GM18507 (cell line): ENCODE data around the gene SPEM3.

ENCODE experiments used
- DNase-seq: peaks from one replicate; pipeline ENCODE4 v3.0.0; 2011; ENCODE audit warnings: low read depth; ENCODE audit not compliant: insufficient read length; ENCODE audit errors: extremely low spot score
- FAIRE-seq: peaks from 2 replicates; lab custom pipeline; 2011; peaks lifted over from hg19 to GRCh38; lab: Jason Lieb, UNC

The SPEM3 gene

DNA sequence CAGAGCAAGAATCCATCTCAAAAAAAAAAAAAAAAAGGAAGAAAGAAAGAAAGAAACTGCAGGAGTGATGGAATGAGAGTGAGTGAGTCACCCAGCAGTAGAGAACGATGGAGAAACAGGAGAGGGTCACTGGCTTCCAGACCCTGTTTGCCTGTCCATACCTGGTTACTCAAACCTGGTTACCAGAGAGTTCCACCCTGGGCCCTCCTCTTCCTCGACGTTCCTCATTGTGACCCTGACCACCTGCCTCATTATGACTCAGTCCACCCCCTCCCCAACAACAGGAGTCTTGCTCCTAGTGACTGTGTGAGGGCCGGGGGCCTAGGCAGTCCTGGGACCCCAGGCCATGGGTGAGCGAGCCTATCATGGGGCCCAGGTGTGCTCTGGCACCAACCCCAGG lies at the start of gene SPEM3:
SPEM3 (plus strand) TSS at position 301 of the 400 bp plus-strand sequence; CDS start at position 347, 46 bp downstream.
- no peak for FAIRE-seq

DNA sequence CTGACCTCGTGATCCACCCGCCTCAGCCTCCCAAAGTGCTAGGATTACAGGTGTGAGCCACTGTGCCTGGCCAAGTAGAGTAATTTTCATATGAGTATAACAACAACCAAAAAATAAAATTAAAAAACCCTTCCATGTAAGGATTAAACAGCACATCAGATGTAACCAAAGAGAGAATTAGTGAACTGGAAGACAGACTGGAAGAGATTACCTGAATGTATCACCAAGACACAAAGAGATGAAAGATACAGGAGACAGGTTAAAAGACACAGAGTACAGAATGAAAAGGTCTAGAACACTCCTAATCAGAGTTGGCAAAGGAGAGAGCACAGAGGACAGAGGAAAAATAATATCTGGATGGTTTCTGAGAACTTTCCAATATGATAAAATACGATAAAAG lies 49.5 kb upstream of the SPEM3 start:
- FAIRE-seq = no peak
- no peak for DNase-seq

More for the DNA sequence above, at the start of gene SPEM3:
- DNase-seq = no peak

DNA sequence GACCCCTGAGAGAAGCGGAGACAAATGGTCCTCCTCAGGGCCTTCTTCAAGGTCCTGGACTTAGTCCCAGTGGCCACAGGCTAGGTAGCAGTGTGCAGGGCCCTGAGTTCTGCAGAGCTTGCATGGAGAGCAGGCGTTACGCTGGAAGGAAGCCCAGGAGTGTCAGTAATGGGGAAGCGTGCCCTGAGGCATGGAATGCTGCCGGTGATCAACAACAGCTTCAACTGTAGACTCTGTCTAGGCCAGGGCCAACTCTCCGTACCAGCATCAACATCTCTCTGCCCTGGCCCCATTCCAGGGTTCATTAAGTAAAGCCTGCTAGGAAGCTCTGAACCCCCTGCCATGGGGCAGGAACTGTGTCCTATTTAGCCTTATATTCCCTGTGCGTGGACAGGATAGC lies 48.3 kb upstream of the SPEM3 start:
- DNase-seq = no peak
- FAIRE-seq = no peak

DNA sequence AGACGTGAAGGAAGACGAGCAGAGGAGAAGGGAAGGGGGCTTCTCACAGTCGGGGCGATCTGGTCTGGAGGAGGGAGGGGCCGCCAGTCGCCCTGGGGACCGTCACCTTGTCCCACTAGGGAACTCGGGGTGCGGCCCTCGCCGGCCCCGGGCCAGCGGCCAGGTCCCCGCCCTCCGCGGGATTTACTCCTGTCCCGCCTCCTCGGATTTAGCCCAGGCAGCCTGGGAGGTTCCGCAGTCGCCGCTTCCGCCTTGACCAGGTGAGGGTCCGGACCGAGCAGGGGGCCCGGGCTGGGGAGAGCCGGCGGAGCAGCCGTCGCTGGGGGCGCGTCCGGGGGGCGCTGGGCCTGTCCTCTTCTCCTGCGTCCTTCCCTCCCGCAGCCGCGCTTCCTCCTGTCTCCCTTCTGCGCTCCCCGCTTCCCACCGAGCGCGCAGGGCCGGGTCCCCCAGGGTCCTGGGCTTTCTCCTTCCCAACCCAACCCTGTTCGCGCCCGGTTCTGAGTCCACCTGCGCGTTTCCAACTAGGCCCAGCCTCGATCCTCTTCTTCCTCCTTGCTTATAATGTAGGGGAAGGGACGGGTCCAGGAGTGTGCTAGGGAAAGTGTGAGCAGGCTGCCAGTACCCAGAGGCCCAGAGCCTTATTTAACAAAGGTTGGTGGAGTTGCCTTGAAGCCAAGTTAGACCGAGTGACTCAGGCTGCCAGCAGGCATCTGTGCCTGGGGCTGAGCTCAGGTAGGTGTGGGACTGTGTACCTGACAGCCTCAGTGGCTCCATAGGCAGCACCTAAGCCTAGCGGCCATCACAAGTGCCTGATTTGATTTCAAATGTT lies 47.6 kb upstream of the SPEM3 start, which contains the start of gene TNK1:
TNK1 (plus strand) TSS at position 235 of the 829 bp plus-strand sequence. CDS start 1,838 bp downstream, outside the sequence.
- no peak for DNase-seq
- no peak for FAIRE-seq

DNA sequence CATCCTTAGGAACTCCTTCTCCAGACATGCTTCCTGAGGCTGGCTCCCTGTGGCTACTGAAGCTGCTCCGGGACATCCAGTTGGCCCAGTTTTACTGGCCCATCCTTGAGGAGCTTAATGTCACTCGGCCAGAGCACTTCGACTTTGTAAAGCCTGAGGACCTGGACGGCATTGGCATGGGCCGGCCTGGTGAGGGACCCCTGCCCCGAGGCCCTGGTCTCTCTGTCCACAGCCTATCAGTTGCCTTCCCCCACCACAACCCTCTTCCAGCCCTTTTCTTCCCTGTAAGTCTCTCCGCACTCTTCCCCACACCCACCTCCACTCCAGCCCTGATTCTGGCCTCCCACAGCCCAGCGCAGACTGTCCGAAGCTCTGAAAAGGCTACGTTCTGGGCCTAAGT lies 45.8 kb upstream of the SPEM3 start:
- no peak for FAIRE-seq
- DNase-seq = no peak

DNA sequence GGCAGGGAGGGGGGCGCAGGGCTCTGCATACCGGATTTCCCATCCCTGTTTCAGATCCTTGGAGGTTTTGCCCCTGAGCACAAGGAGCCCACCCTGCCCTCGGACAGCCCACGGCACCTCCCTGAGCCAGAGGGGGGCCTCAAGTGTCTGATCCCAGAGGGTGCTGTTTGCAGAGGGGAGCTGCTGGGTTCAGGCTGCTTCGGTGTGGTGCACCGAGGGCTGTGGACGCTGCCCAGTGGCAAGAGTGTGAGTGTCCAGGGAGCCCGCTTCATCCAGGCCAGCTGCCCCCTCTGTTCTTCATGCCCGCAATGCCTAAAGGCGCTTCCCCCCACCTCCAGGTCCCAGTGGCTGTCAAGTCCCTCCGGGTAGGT lies 45.3 kb upstream of the SPEM3 start:
- FAIRE-seq (no peak), DNase-seq (no peak)

DNA sequence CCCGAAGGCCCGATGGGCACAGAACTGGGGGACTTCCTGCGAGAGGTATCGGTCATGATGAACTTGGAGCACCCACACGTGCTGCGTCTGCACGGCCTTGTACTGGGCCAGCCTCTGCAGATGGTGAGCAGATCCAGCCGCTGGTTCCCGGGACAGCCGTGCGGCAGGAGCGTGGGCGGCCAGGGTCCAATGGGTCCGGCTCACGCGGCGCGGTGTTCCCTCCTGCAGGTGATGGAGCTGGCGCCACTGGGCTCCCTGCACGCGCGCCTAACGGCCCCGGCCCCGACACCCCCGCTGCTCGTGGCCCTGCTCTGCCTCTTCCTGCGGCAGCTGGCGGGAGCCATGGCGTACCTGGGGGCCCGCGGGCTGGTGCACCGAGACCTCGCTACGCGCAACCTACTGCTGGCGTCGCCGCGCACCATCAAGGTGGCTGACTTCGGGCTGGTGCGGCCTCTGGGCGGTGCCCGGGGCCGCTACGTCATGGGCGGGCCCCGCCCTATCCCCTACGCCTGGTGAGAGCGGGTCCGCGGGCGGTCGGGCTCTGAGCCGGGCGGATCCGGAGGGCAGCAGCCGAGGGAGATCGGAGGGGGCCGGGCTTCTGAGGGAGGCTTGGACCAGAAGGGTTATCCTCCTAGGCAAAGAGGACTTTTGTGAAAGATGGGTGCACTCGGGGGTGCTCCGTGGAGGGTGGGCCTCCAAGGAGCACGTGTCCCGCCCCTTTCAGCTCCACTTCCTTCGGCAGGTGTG lies 44.7 kb upstream of the SPEM3 start:
- DNase-seq = peak; percentile 82
- peak; percentile 77 for FAIRE-seq

DNA sequence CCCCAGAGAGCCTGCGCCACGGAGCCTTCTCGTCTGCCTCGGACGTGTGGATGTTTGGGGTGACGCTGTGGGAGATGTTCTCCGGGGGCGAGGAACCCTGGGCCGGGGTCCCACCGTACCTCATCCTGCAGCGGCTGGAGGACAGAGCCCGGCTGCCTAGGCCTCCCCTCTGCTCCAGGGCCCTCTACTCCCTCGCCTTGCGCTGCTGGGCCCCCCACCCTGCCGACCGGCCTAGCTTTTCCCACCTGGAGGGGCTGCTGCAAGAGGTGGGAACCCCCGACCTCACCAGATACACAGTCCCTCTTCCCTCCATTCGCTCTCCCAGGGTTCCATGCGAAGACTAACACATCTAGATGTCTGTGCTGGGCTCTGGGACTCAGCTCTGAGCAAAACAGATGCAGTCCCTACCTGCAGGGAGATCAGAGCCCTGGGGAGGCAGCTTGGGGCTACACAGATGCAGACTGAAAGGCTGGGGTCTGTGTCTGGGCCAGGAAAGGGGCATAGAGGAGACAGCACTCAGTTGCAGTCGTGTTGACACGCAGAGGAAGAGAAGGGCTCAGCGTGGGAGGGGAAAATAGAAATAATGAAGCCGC lies 44.1 kb upstream of the SPEM3 start:
- FAIRE-seq (no peak), DNase-seq (no peak)

DNA sequence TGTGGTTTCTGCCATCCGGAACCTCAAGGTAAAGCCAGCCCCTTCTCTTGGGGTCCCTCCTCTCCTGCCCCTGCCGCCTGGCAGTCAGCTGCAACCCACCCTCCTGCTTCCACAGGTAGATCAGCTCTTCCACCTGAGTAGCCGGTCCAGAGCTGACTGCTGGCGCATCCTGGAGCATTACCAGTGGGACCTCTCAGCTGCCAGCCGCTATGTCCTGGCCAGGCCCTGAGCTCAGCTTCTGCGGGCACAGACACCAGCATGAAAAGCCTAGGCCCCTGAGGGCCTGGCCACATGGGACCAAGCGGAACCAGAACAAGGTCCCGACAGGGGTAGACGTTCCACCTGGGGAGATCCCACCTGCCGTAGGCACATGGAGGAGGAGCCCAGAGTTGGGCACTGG lies 39.8 kb upstream of the SPEM3 start:
- no peak for FAIRE-seq
- no peak for DNase-seq

DNA sequence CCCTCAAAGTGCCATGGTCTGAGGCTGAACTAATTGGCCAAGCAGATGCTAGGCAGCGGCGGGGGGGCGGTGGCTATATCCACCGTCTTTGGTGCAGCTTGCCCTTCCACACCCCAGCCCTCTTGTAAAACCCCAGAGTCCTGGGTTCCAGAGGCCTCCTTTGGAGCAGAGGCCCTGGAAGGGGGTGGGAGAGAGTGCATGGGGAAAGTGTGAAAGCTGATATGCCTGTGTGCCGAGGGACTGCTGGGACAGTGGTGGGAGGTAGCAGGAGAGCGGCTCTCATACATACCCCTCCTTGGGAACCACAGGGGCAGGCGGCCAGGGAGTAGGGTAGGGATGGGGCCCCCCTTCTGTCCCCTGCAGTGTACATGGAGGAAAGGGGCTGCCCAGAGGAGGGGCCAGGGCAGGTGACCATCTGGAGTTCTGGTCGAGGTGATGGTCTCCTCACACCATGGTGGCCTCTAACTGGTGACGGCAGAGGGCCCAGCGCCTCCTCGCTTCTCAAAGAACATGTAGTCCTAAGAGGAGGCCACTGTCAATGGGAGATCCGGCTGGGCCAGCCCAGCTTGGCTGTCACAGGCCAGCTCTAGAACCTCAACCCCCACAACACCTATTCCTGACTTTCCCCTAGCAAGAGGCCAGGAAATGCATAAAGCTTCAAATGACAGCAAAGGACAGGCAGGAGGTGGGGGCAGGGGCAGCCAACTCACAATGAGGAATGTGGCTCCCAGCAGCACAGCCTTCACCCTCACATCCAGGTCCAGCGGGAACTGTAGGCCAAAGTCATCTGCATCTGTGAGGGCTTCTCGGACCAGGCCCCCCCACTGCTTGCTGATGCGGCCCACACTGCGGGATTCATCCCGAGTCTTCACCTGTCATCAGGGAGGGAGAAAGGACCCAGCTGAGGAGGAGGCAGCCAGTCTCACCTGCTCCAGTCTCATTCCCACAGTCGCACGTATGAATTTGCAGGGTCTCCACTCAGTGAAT lies 38.4 kb upstream of the SPEM3 start:
- FAIRE-seq (no peak), DNase-seq (no peak)

DNA sequence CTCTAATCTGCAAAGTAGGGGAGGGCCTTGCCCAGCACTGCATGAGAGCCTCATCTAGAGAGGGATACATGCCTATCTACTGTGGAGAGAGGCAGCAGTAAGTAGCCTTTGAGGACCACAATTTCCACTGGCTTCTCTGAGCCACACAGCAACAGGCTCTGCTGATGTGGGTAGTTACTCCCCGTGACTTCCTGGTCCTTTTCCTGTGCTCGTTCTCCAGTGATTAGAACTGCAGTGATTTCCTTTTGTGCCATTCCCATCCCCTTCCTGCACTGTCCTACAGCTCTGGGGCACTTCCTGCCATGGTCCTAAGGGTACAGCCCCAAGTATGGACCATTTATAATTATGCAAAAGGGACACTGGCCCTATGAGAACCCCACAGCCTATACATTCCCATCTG lies 37.4 kb upstream of the SPEM3 start:
- DNase-seq (no peak), FAIRE-seq (no peak)

DNA sequence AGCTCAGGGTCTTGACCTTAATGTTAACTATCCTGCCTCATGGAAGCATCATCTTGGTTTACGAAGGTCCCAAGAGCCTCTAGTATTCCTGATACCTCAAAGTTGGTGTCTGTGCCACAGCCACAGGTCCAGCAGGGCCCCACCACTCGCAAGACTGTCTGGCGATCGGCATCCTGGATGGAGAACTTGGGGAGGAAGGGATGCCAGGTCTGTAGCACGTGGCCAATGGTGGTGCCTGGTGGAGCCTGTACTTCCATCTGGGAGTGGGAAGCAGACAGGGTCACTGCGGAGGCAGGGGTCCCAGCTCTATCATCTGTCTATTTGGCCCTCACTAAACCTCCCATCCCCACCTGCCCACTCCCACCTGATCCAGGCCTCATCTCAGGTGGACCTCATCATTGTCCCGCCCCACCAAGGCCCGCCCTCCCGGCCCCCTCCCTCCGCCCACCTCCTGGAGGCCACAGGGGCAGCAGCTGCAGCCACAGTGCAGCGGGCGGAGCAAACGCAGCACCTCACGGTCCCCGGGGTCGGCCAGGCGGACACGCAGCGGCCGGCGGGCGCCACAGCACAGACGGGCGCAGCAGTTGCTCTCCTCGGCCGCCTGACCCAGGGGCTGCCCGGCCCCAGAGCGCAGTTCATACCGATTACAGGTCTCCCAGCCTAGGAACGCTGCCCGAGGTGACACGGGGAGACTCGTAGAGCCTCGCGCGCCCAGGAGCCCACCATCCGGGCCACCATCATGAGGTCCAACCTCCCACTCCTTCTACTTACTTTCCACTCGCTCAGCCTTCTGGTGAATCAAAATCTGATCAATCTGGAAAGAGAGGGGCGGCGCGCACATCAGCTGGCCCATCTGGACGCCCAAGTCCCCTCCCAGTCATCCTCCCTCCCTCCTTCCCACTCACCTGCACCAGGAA lies 35.7 kb upstream of the SPEM3 start:
- no peak for FAIRE-seq
- no peak for DNase-seq

DNA sequence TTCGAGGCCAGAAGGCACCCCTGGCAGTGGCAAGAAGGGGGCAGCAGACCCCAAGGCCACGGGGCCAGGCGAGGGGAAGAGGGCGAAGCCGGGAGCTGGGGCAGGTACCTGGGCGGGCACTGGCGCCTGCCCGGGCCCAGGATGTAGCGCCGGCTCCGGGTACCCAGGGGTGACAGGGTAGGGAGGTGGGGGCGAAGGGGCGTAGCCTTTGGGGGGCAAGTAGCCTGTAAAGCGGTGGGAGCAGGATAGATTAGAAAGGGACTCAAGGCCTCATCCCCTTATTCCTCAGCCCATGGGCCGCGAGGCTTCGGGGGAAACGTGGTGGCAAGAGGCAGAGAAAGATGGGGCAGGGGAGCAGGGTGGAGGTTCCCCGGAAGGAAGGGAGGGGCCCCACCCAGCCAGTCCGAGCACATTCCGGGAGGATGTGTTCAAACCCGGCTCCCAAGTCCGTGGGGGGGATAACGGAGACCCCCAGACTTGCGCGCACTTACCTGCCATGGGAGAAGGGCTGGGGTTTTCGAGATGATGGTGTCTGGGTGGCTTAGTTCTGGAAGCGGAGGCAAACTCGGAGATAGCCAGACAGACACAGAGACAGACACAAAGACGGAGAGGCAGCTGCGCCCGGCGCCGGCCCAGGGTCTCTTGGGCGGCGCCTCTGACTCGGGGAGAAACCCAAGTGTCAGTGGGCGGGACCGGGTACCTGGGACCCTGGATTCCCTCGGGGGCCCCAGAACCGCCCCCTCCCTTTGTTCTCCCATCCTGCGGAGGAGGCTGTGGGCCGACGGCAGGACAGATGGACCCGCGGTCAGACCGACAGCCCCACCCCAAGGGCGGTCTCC lies 34.8 kb upstream of the SPEM3 start:
- DNase-seq = no peak
- peak; percentile 21 for FAIRE-seq

DNA sequence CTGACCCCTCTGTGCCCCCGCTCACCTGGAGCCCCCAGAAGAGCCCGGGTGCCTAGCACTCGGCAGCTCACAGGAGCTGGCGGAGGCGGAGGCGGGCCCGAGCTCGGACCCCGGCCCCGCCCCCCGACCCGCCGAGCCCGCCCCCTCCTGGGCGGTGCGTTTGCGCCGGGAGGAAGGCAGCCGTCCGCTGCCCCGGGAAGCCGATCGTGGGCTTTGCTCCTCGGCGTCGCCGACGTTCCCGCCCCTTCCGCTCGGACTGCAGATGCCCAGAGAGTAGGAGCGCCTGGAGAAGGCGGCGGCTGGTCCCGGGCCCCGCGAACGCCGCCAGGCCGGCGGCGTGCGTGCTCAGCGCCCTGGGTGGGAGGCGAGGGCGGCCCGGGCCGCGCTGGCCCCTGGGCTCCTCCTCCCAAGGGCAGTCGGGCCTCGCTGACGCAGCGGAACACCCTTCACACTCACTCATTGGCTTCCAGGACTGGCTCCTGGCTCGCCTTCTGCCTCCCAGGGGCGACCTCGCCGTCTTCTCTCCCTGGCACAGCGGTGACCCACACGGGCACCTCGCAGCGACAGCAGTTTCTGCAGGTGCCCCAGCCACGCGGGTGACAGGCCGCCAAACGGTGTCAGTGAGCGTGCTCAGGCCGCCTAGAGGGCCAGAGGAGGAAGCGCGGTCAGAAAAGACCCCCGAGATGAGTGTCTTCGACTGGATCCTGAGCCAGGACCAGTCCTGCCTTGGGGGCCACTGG lies 34.0 kb upstream of the SPEM3 start, which contains the start of gene PLSCR3:
PLSCR3 (minus strand) TSS at position 74 of the 740 bp plus-strand sequence. CDS start 415 bp downstream, outside the sequence.
- DNase-seq (peak; percentile 89), FAIRE-seq (peak; percentile 90)

DNA sequence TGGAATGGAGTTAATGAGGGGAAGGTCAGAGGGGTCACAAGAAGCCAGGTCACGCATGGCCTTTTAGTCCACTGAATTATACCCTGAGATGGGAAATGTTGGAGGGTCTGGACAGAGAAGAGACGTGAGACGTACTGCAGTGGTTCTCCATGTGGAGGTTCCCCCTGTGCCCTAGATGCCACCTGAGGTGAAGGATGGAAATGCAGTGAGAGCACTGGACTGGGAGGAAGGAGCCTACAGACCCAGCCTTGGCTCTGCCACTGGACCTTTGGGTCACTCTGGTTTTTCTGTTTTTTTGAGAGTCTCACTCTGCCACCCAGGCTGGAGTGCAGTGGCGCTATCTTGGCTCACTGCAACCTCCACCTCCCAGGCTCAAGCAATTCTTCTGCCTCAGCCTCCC lies 32.5 kb upstream of the SPEM3 start:
- DNase-seq (no peak), FAIRE-seq (no peak)

DNA sequence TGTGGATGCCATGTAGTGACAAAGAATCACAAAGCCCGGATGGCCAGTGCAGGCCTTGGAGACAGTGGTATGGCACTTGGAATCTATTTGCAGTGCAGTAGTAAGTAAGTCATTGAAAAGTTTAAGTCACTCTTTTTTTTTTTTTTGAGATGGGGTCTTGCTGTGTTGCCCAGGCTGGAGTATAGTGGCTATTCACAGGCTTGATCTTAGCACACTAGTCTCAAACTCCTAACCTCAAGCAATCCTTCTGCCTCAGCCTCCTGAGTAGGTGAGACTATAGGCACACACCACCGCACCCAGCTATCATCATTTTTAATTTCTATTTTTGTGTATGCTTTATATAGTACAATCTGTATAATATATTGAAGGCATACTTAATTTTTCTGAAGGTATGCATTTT lies 30.0 kb upstream of the SPEM3 start:
- no peak for DNase-seq
- no peak for FAIRE-seq
